GM18861 (cell line): Measurements from ENCODE around the gene TMEM108.
A peak's percentile ranks its signal among the peaks of the same experiment; 100 is the strongest.

Experiments
- ATAC-seq: cut with Tn5 transposase; IDR thresholded peaks from one replicate; pipeline ENCODE4 v1.9.1; 2021; ENCODE audit not compliant: unreplicated experiment

Gene TMEM108

GRCh38 chr3:133270631-133271030 is 232.4 kb downstream of the TMEM108 start:
- no peak for ATAC-seq

- ATAC-seq, result no peak
Measured at GRCh38 chr3:133271042-133271441, 232.9 kb downstream of the TMEM108 start.

GRCh38 chr3:133271539-133271938 is 233.3 kb downstream of the TMEM108 start:
- no peak for ATAC-seq

- no peak for ATAC-seq
Measured at GRCh38 chr3:133273346-133273745, 235.2 kb downstream of the TMEM108 start.

- ATAC-seq, result no peak
Measured at GRCh38 chr3:133274477-133274876, 236.3 kb downstream of the TMEM108 start.

GRCh38 chr3:133276594-133276993 is 238.4 kb downstream of the TMEM108 start:
- ATAC-seq, result no peak

GRCh38 chr3:133277813-133278212 is 239.6 kb downstream of the TMEM108 start:
- no peak for ATAC-seq

GRCh38 chr3:133278260-133279043 is 240.3 kb downstream of the TMEM108 start:
- no peak for ATAC-seq

GRCh38 chr3:133280586-133280985 is 242.4 kb downstream of the TMEM108 start:
- ATAC-seq, result no peak

- ATAC-seq, result no peak
Measured at GRCh38 chr3:133282236-133282635, 244.0 kb downstream of the TMEM108 start.

- no peak for ATAC-seq
Measured at GRCh38 chr3:133283958-133284807, 246.0 kb downstream of the TMEM108 start.

- ATAC-seq, result no peak
Measured at GRCh38 chr3:133289322-133289721, 251.1 kb downstream of the TMEM108 start.

- no peak for ATAC-seq
Measured at GRCh38 chr3:133292296-133292695, 254.1 kb downstream of the TMEM108 start.

- no peak for ATAC-seq
Measured at GRCh38 chr3:133293397-133294110, 255.4 kb downstream of the TMEM108 start.

- ATAC-seq, result no peak
Measured at GRCh38 chr3:133294253-133294652, 256.1 kb downstream of the TMEM108 start.

- ATAC-seq, result peak; percentile 43
Measured at GRCh38 chr3:133295199-133295901, 257.2 kb downstream of the TMEM108 start.

- no peak for ATAC-seq
Measured at GRCh38 chr3:133295944-133296917, 258.0 kb downstream of the TMEM108 start.

GRCh38 chr3:133296981-133297380 is 258.8 kb downstream of the TMEM108 start:
- ATAC-seq, result no peak

- no peak for ATAC-seq
Measured at GRCh38 chr3:133300102-133300501, 261.9 kb downstream of the TMEM108 start.

- ATAC-seq, result no peak
Measured at GRCh38 chr3:133301194-133301593, 263.0 kb downstream of the TMEM108 start.
